ENCODE measurements around the gene RCAN2.

DNA sequence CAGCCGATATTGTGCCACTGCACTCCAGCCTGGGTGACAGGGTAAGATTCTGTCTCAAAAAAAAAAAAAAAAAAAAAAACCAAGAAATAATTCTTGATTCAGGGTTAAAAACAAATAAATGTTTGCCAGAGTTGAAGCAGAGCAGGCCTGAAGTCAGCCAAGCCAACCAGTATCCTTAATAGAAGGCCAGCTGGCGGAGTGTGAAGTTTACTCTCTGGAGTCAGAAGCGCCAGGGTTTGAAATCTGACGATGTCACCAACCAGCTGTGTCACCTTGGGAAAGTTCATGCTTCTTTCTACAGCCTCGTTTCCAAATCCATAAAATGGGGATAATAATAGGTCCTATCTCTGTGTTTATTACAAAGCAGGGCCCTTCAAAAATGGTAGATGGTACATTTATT lies 247.5 kb downstream of the RCAN2 start:
- TF ChIP-seq POLR2AphosphoS5 (IDR thresholded peaks at IDR 0.05) (no peak), EZH2 (IDR thresholded peaks at IDR 0.05; ENCODE audit: borderline replicate concordance, insufficient read depth, low read length, poor library complexity, severe bottlenecking) (no peak), EP300 (conservative IDR thresholded peaks at IDR 0.05; ENCODE audit: poor library complexity, severe bottlenecking) (no peak), SMC3 (conservative IDR thresholded peaks at IDR 0.05; ENCODE audit: poor library complexity) (no peak)
- TF ChIP-seq, protein P1, sequence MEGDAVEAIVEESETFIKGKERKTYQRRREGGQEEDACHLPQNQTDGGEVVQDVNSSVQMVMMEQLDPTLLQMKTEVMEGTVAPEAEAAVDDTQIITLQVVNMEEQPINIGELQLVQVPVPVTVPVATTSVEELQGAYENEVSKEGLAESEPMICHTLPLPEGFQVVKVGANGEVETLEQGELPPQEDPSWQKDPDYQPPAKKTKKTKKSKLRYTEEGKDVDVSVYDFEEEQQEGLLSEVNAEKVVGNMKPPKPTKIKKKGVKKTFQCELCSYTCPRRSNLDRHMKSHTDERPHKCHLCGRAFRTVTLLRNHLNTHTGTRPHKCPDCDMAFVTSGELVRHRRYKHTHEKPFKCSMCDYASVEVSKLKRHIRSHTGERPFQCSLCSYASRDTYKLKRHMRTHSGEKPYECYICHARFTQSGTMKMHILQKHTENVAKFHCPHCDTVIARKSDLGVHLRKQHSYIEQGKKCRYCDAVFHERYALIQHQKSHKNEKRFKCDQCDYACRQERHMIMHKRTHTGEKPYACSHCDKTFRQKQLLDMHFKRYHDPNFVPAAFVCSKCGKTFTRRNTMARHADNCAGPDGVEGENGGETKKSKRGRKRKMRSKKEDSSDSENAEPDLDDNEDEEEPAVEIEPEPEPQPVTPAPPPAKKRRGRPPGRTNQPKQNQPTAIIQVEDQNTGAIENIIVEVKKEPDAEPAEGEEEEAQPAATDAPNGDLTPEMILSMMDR (IDR thresholded peaks at IDR 0.05; ENCODE audit: poor library complexity, severe bottlenecking) = no peak
